HS-5 (cell line): Measurements from ENCODE around the gene GABPB1.

Experiments used
- DNase-seq: peaks from one replicate; pipeline ENCODE4 v3.0.0-alpha.2; 2012; ENCODE audit warnings: low read depth

Gene GABPB1

GRCh38 chr15:50344006-50344464 lies 11.0 kb downstream of the GABPB1 start:
- DNase-seq = no peak

DNA sequence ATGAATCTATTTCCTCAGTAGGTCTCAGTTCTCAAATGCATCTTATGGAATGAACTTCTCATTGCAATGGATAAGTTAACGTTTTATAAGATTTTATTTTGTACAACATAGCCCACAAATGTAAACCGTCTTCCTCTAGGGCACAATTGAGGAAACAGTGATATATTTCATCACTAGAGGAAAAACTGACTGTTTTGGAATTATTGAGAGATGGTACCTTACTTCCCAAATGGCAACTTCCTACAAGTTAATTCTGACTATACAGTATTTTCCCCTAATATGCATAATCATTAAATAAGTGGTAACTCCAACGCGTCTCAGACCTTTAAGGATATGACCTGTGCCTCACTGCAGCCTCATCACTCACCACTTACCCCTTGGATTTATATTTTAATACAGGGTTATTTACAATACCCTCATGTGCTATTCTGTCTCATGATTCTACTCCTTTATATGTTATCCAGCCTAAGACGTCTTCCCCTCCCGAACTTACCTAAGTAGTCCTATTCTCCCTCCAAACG lies 13.3 kb downstream of the GABPB1 start:
- no peak for DNase-seq

- DNase-seq = no peak
These were observed 14.6 kb downstream of the GABPB1 start for GRCh38 chr15:50340416-50340815.

- no peak for DNase-seq
These were observed 15.3 kb downstream of the GABPB1 start for GRCh38 chr15:50339717-50340116.

GRCh38 chr15:50335251-50335650 lies 19.7 kb downstream of the GABPB1 start:
- DNase-seq = no peak

GRCh38 chr15:50333229-50333628 lies 21.8 kb downstream of the GABPB1 start:
- DNase-seq = no peak

- no peak for DNase-seq
These were observed 24.1 kb downstream of the GABPB1 start for GRCh38 chr15:50330921-50331320.

GRCh38 chr15:50328116-50328515 lies 26.9 kb downstream of the GABPB1 start:
- DNase-seq = no peak

- no peak for DNase-seq
These were observed 33.3 kb downstream of the GABPB1 start for GRCh38 chr15:50321680-50322210.

DNA sequence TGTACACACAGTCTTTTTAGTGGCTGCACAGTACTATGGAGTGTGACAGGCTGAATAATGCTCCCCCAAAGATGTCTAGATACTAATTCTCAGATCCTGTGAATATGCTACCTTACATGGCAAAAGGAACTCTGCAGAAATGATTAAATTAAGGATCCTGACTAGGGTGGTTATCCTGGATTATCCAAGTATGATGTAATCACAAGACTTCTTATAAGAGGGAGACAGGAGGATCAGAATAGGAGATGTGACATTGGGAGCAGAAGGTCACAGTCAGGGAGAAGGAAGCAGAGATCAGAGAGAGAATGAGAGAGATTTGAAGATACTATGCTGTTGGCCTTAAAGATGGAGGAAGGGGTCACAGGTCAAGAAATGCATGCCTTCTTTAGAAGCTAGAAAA lies 34.5 kb downstream of the GABPB1 start:
- no peak for DNase-seq

DNA sequence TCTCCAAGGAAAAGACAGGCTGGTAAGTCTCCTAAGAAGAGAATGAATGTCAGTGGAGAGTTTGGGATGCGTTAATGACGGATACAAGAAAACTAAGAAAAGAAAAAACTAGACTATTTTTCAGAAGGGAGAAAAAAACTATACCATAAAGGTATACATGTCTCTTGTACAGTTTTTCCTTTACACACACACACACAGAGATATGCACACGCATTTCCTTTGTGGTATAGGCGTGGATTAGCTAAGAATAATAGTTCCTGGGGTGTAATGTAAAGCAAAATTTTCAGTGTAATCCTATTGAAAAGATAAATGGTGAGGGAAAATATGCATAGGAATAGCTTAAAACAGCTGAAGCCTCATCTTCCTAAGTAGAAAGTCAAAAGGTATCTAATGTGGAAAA lies 36.3 kb downstream of the GABPB1 start:
- no peak for DNase-seq

DNA sequence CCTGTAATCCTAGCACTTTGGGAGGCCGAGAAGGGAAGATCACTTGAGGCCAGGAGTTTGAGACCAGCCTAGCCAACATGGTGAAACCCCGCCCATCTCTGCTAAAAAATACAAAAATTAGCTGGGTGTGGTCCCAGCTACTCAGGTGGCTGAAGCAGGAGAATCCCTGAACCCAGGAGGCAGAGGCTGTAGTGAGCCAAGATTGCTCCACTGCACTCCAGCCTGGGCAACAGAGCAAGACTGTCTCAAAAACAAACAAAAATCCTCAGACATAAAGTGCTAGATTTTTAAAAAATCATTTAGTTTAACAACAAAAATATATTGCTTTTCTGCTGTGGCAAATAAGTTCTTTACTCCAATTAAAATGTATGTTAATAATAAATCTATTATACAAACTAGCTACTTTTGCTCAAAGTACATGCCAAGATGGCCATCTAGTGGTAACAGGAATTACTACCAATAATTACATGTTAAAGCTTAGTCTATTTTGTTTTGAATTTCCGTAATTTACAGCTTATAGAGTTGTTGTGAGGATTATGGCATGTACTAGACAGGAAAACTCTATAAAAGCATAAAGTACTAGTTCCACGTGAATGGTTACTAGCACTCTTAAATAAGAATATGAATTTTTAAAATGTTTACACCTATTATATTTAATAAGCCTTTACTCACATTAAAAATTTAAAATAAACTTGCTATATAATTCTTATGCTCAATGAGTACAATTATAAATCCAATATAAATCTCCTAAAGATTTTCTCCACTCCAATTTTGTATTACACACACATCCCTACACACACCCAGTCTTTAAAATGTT lies 39.0 kb downstream of the GABPB1 start:
- peak; percentile 18 for DNase-seq

- DNase-seq = no peak
These were observed 42.4 kb downstream of the GABPB1 start for GRCh38 chr15:50312636-50313035.

DNA sequence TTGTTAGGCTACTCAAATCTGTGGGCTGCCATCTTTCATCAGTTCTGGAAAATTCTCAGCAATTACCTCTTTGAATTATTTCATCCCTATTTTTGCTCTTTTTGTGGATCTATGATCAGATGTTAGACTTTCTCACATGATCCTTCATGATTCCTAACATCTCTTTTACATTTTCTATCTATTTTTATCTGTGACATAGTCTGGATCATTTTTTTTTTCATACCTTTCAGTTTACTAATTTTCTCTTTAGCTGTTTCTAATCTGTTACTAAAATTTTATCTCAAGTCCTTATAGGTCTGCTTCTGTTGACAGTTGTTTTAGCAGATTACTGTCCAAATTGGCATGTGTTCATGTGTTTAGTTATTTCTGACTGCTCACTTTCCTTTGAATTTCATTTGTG lies 47.2 kb downstream of the GABPB1 start:
- DNase-seq = no peak

GRCh38 chr15:50304836-50305235 lies 50.2 kb downstream of the GABPB1 start:
- no peak for DNase-seq

DNA sequence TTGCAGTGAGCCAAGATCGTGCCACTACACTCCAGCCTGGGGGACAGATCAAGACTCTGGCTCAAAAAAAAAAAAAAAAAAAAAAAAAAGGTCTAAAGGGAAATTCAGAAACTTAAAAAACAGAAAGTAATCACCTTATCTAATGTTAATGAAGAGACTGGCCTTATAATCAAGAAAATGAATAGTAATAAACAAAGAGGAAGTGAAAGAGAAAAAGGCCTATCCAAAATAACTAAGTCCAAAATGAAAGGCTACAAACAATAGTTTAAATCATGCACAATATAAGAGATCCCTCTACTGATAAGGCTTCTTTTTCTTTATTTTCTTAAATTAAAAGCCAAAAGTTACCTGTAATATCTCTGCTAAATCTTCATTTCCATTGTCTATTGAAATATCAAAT lies 52.4 kb downstream of the GABPB1 start:
- DNase-seq = no peak

DNA sequence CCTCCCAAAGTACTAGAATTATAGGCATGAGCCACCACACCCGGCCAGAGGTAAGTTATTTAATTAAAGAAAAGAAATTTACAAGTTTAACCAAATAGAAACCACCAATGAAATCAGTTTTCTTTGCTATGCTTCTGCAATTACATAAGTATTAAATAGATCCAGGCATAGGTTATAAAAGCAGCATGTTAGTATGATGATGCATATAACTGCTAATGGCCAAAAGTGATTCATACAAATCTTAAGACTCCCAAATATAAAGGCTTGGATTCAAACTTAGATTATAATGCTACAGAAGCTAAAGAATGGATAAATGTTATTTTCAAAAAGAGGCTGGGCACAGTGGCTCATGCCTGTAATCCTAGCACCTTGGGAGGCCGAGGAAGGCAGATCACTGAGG lies 56.7 kb downstream of the GABPB1 start:
- no peak for DNase-seq

DNA sequence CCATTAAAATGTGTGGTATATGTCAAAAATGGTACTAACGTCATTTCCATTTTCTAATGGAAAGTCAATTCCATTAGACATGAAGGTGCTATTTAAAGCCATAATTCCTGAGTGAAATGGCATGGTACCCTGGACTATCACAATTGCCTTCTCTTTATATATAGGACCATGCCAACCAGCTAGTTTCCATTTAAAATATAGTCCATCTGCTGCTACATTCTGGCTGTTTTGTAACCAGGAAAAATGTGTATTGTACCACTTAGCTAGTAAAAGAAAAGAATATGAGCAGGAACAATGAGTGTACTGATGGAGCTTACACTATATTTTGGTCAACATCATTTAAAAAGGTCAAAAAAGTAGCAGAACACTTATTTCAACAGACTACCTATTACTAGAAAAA lies 59.0 kb downstream of the GABPB1 start:
- no peak for DNase-seq

GRCh38 chr15:50289749-50290148 lies 65.2 kb downstream of the GABPB1 start:
- no peak for DNase-seq

GRCh38 chr15:50287324-50288116 lies 67.5 kb downstream of the GABPB1 start:
- no peak for DNase-seq

GRCh38 chr15:50281427-50281826 lies 73.6 kb downstream of the GABPB1 start:
- no peak for DNase-seq

- no peak for DNase-seq
These were observed 74.7 kb downstream of the GABPB1 start for GRCh38 chr15:50280271-50280670.

- DNase-seq = no peak
These were observed 76.5 kb downstream of the GABPB1 start for GRCh38 chr15:50278496-50278895.
